GM21717 (cell line): ENCODE measurements around the gene KCP.

Experiments
- ATAC-seq: cut with Tn5 transposase; IDR thresholded peaks from one replicate; pipeline ENCODE4 v1.9.1; 2021; ENCODE audit warnings: mild to moderate bottlenecking, moderate library complexity; ENCODE audit not compliant: unreplicated experiment

Gene KCP

DNA sequence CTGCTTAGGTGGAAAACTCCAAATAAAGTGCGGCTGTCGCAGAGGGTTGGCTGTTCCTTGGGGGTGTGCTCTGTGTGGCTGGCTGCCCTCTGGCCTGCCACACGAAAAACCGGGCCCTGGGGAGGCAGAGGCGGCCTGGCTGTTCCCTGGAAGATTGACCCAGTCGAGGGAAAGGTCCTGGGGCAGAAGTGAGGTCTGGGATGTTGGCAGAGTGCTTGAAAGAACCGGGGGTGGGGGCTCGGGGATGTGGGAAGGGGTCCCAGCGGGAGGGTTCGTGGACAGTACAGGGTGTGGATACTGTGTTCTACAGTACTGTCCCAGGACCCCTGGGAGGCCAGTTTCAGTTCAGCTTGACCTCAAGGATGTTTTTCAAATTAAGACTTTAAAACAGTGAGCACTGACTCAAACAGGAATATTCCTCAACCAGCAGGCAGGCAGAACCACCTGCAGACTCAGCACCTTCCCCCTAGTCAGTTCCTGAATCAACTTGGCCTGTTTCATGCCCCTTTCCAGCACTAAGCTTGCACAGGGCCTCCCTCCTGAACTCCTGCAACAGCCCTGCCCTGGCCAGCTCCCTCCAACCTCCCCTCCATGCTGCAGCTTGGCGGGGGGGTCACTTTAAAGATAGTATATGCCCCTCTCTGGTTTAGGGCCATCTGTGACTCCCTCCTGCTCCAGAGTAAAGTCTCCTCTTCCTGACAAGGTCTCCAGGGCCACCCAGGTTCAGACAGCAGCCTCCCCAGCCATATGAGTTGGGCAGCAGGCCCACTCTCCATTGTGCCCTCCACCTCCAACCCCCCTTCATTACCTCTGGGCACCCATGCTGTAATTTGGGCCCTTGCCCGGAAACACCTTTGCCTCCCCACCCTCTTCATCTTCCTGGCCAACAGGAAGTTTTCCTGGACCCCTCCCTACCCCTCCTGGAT, 51.0 kb downstream of the KCP start:
- ATAC-seq, result no peak

DNA sequence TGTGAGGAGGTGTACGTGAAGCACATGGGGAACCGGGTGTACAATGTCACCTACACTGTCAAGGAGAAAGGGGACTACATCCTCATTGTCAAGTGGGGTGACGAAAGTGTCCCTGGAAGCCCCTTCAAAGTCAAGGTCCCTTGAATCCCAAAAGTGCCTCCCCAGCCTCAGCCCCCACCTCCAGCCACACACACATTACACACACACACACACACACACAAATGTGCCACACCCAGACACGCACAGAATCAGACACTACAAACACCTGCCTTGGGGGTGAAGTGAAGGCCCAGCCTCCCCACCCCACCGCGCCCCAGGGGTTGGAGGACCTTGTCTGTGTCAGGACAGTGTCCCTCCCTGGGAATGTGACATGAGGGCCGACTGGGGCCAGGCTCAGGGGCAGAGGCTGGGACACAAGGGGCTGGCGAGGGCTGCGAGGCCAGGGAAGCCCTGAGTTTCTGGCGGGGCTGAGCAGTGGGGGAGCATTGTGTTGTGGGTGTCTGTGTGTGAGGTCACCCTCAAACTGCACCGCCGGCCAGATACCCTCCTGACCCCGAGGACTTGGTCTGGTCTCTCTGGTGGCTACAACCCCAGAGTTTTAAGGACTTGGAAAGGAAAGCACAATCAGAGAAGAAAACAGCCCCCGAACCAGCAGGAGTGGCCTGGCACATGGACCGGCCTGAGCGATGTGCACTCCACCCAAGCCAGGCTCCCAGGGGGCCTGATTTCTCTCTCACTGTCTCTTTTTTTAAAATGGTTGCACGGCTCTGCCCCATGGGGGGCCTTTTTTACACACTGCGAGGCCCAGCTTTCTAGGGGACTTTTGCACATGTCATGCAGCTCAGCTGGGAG, 51.9 kb downstream of the KCP start:
- no peak for ATAC-seq

DNA sequence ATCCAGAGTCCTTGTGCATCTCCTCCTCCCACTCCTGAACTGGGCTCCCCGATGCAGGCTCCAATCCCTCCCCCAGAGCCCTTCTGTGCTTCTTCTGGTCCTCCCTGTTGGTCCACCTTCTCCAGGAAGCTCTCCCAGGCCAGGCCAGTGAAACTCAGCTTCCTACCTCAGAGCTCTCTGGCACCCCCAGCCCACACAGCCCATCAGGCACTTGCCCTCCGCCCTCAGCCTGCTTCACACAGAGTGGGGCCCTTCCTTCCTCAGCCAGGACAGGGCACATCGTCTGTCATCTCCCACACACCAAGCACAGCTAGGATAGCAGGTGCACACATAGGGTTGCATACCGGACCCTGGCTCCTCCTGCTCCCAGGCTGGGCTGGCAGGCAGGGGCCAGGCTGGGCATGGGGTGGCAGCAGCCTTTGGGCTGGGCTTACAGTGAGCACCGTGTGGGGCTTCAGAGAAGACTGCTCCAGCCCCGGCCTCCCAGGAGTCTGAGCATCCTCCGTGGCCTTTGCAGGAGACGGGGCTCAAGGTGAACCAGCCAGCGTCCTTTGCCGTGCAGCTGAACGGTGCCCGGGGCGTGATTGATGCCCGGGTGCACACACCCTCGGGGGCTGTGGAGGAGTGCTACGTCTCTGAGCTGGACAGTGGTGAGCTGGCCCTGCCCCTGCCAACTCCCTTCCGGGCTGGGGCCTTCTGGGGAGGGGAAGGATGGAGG, 54.3 kb downstream of the KCP start:
- no peak for ATAC-seq

DNA sequence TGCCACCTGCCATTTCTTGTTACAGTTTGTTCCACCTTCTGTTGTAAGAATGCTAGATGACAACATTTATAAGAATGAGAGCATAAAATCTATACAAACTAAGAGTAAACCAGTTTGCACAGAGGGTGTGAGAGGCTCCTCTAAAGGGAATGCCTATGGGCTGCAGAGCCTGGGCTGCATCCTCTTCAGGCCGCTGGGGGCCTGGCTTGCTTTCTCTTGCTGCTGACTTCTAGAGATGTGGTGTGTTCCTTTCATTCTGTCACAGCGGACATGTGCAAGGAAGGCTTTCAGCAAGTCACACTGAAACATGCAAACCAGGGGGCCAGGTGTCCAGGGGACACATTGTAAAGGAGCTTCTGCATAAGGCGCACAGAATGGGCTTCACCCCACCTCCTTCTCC, 55.0 kb downstream of the KCP start:
- ATAC-seq, result no peak

DNA sequence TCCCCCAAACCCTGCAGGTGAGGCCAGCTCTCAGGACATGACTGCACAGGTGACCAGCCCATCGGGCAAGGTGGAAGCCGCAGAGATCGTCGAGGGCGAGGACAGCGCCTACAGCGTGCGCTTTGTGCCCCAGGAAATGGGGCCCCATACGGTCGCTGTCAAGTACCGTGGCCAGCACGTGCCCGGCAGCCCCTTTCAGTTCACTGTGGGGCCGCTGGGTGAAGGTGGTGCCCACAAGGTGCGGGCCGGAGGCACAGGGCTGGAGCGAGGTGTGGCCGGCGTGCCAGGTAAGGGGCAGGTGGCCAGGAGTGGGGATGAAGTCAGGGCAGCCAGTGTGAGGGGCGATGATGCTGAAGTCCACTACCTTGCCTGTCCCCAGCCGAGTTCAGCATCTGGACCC, 56.1 kb downstream of the KCP start:
- no peak for ATAC-seq

DNA sequence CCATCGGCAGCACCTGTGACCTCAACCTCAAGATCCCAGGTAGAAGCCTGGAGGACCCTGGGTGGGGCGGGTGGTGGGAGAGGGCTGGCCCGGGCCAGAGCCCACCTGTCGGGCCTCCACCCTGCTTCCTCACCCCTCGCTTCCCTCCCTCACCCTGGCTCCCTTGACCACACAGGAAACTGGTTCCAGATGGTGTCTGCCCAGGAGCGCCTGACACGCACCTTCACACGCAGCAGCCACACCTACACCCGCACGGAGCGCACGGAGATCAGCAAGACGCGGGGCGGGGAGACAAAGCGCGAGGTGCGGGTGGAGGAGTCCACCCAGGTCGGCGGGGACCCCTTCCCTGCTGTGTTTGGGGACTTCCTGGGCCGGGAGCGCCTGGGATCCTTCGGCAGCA, 56.7 kb downstream of the KCP start:
- ATAC-seq, result no peak

DNA sequence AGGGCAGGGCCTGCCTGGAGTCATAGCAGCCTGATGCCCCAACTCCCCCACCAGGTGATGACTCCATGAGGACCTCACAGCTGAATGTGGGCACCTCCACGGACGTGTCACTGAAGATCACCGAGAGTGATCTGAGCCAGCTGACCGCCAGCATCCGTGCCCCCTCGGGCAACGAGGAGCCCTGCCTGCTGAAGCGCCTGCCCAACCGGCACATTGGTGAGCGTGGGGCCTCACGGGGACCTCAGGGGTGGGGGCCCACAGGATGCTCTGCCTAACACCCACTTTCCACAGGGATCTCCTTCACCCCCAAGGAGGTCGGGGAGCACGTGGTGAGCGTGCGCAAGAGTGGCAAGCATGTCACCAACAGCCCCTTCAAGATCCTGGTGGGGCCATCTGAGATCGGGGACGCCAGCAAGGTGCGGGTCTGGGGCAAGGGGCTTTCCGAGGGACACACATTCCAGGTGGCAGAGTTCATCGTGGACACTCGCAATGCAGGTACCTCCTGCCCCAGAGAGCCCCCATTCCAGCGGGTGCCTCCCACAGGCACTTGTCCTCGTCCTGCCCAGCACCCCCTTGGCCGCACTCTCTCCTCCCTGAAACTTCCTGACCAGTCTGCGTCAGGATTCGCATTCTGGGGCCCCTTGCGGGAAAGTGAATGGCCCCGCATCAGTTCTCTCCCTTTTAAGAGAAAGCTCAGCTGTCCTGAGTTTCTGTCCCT, 57.8 kb downstream of the KCP start:
- ATAC-seq, result no peak

DNA sequence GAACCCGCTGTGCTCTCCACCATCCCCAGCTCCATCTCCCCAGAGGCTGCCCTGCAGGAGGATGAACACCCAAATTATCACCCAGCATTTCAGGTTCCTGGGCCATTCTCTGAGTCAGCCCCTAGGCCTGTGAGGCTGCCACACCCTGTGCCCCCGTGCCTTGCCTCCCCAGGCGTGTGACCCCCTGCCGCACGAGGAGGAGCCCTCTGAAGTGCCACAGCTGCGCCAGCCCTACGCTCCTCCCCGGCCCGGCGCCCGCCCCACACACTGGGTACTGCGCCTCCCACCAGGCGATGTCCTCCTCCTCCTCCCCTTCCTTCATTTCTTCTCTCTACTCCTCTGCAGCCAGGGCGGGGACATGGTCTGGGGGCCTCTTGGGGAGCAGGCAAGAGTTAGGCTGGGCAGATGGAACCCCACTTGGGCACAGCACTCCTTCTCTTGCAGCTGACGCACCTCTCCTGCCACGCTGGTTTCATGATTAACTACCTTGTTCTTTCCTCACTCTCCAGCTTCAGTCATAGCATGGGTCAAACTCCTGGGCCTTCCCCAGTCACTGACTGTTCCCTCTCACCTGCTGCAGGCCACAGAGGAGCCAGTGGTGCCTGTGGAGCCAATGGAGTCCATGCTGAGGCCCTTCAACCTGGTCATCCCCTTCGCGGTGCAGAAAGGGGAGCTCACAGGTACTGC, 60.6 kb downstream of the KCP start:
- ATAC-seq, result no peak

DNA sequence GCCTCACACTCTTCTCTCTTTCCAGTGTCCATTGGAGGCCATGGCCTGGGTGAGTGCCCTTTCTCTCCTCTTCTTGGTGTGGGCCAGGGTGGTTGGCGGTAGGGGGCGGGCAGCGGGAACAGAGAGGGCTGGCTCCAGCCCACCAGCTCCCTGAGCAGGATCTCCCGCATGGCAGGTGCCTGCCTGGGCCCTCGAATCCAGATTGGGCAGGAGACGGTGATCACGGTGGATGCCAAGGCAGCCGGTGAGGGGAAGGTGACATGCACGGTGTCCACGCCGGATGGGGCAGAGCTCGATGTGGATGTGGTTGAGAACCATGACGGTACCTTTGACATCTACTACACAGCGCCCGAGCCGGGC, 61.4 kb downstream of the KCP start:
- ATAC-seq, result no peak

DNA sequence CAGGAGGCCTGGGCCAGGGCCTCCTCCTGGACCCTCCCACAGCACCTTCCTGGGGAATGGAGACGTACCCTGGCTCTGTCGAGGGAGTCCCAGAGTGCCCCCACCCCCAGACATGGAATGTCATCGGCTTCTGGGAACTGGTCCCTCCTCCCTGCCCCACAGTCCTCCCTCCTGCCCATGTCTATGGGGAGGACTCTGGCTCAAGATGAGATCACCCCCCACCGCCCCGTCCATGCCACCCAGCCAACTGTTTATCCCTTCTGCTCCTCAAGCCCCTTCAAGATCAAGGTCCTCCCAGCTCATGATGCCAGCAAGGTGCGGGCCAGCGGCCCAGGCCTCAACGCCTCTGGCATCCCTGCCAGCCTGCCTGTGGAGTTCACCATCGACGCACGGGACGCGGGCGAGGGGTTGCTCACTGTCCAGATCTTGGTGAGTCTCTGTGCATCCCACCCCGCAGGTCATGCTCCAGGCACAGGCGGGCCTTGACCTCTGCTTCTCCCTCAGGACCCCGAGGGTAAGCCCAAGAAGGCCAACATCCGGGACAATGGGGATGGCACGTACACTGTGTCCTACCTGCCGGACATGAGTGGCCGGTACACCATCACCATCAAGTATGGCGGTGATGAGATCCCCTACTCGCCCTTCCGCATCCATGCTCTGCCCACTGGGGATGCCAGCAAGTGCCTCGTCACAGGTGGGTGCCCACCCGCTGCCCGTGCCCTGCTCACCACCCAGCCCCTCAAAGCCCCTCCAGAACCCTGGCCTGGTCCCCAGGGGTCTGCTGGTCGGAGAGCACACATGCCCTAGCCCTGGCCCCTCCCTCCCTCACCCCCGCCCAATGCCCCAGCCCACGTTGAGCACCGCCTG, 62.0 kb downstream of the KCP start:
- ATAC-seq, result no peak

DNA sequence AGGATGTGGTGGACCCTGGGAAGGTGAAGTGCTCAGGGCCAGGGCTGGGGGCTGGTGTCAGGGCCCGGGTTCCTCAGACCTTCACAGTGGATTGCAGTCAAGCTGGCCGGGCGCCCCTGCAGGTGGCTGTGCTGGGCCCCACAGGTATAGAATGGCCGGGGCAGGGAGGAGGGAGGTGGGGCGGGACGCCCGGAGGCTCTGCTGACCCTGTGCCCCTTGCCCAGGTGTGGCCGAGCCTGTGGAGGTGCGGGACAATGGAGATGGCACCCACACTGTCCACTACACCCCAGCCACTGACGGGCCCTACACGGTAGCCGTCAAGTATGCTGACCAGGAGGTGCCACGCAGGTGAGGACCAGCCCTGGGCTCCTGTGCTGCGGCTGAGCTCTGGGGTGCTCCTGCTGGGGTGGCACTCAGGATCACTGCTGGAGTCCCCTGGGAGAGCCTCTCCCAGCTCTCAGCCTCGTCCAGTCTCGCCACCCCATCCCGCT, 62.7 kb downstream of the KCP start:
- no peak for ATAC-seq

DNA sequence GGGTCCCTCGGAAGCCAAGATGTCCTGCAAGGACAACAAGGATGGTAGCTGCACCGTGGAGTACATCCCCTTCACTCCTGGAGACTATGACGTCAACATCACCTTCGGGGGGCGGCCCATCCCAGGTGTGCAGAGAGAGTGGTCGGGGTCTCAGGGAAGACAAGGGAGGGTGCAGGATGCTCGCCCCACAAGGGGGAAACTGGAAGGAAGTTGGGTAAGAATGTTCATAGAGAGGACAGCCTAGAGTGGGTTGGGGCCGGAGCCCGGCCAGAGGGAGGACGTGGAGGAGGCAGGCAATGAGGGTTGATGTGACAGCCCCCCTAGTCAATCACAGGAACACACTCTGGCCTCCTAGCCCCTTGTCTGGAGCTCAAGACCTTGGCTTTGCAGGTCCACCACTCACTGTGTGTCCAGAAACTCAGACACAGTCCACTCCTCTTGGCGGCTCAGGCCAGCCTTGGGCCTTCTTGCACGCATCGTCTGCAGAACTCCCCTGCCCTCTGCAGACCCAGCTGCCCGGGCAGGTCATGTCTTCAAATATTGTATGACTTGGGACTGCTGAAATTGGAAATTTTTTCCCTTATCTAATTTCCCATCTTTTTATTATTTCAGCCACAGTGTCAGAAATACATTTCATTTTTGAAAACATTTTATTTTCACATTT, 63.6 kb downstream of the KCP start:
- no peak for ATAC-seq

DNA sequence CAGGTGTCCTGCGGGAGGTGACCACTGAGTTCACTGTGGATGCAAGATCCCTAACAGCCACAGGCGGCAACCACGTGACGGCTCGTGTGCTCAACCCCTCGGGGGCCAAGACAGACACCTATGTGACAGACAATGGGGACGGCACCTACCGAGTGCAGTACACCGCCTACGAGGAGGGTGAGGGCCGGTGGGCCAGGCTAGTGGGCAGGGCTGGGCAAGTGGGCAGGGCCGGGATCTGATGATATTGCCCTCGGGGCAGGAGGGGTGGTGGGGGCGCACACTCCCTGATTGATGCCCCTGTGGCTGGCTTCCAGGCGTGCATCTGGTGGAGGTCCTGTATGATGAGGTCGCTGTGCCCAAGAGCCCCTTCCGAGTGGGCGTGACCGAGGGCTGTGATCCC, 64.5 kb downstream of the KCP start:
- ATAC-seq, result no peak

DNA sequence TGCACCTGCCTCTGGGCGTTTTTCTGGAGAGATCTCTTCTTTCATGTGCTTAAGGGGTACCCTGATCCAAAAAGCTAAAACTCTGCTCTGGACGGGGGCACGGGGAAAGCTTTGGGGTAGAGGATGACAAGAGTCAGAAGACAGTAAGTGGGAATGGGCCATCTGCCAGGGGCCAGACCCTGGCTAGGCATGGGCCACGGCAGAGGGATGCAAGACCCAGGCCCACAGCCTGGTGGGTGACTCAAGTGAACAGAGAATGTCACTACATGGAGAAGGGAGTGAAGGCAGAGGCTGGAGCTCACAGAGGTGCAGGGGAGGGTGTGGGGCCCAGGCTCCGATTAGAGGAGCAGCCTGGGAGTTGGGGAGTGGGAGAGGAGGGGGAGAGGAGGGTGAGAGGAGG, 65.0 kb downstream of the KCP start:
- ATAC-seq, result no peak

DNA sequence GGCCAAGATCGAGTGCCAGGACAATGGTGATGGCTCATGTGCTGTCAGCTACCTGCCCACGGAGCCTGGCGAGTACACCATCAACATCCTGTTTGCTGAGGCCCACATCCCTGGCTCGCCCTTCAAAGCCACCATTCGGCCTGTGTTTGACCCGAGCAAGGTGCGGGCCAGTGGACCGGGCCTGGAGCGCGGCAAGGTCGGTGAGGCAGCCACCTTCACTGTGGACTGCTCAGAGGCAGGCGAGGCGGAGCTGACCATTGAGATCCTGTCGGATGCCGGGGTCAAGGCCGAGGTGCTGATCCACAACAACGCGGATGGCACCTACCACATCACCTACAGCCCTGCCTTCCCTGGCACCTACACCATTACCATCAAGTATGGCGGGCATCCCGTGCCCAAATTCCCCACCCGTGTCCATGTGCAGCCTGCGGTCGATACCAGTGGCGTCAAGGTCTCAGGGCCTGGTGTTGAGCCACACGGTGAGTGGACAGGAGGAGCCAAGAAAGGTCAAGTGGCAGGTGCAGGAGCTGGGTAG, 65.7 kb downstream of the KCP start:
- ATAC-seq, result no peak

DNA sequence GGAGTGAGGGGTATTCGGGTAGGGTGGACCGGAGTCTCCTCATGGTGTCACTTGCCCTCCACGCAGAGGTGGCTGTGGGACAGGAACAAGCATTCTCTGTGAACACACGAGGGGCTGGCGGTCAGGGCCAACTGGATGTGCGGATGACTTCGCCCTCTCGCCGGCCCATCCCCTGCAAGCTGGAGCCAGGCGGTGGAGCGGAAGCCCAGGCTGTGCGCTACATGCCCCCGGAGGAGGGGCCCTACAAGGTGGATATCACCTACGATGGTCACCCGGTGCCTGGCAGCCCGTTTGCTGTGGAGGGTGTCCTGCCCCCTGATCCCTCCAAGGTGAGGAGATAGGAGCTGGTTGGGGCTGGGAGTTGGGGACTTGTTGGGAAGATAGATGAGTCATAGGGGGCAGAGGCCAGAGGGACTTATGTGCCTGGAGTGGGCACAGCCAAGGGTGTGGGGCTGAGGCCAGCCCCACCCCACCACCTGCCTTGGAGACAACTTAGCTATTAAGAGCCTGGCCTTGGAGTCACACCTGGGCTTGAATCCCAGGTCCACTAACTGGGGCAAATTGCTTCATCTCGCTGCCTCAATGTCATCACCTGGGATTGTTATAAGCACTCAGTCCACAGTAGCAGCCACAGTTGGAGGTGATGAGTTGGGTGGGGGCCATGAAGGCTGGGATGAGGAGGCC, 66.4 kb downstream of the KCP start:
- no peak for ATAC-seq

DNA sequence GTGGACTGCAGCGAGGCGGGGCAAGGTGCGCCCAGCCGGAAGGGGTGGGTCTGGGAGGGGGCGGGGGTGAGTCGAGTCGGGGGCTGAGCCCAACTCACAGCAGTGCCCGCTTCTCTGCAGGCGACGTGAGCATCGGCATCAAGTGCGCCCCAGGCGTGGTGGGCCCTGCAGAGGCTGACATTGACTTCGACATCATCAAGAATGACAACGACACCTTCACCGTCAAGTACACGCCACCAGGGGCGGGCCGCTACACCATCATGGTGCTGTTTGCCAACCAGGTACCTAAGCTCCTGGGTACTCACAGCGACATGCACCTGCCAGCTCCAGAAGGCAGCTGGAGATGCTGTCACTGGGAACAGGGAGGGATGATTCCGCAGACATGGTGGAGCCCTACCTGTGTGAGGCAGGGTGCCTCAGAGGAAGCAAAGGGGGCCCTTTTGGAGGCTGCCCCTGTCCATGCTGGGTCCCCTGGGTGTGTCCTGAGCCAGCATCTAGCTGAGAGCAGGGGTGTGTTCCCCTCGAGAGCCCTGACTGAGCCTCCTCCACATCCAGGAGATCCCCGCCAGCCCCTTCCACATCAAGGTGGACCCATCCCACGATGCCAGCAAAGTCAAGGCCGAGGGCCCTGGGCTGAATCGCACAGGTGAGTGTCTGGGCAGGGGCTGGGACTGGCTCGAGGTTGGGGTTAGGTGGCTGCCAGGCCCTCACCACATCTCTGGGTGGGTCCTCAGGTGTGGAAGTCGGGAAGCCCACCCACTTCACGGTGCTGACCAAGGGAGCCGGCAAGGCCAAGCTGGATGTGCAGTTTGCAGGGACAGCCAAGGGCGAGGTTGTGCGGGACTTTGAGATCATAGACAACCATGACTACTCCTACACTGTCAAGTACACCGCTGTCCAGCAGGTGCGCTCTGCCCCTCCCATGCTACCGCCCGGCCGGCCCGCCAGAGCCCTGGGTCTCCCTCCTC, 67.6 kb downstream of the KCP start:
- no peak for ATAC-seq
